Measurements from ENCODE around the gene ASIC5. TPM values are rescaled to one million over a fixed set of nuclear protein-coding genes. Genes with fewer than 3 reads are reported as not detected.

ASIC5 gene
- total RNA-seq, 2 experiments from 2014 or later, result not detected

- H3K27ac ChIP-seq (ENCODE audit: low read depth, low read length, poor library complexity, severe bottlenecking), result no peak overlapping the region
- H3K79me2 ChIP-seq (ENCODE audit: insufficient read depth, low read depth, low read length), result no peaks in the 10 kb centered on the region
- H3K9me2 ChIP-seq (ENCODE audit: insufficient read depth, low read length), result no peaks in the 10 kb centered on the region
- H4K20me1 ChIP-seq (ENCODE audit: insufficient read depth, low read length), result no peaks in the 10 kb centered on the region
- DNase-seq (ENCODE audit: low spot score), result no peak
- no peak overlapping the region for H2AFZ ChIP-seq (ENCODE audit: low read length)
- intact Hi-C loops (cut with micrococcal nuclease; ENCODE audit: unreplicated experiment), result no loop called here
- H3K4me3 ChIP-seq (ENCODE audit: low read depth, low read length, poor library complexity, severe bottlenecking), result no peak overlapping the region
- BruUV-seq (replicated peaks), result no TSS peak
- ChIA-PET CTCF (ENCODE audit: unreplicated experiment) (no interaction called here), POLR2A (no interaction called here)
- no peak for TF ChIP-seq EZH2phosphoT487 (IDR thresholded peaks at IDR 0.05; ENCODE audit: borderline replicate concordance, low read depth, low read length)
- no peak for TF ChIP-seq CTCF (conservative IDR thresholded peaks at IDR 0.05; ENCODE audit: low read length)
- H3K4me1 ChIP-seq (ENCODE audit: insufficient read depth, low read length, poor library complexity, severe bottlenecking), result no peaks in the 10 kb centered on the region
- no peak overlapping the region for H3K4me2 ChIP-seq (ENCODE audit: low read length)
- H3K36me3 ChIP-seq (ENCODE audit: insufficient read depth, low read length), result no peaks in the 10 kb centered on the region
- no peaks in the 10 kb centered on the region for H3K9me3 ChIP-seq (ENCODE audit: low read length)
Observed at GRCh38 chr4:155807021-155807420, 59.1 kb downstream of the ASIC5 start.

GRCh38 chr4:155805016-155805415, 61.1 kb downstream of the ASIC5 start:
- no TSS peak for BruUV-seq (replicated peaks)
- H3K9me2 ChIP-seq (ENCODE audit: insufficient read depth, low read length), result no peaks in the 10 kb centered on the region
- TF ChIP-seq CTCF (conservative IDR thresholded peaks at IDR 0.05; ENCODE audit: low read length) (no peak), EZH2phosphoT487 (IDR thresholded peaks at IDR 0.05; ENCODE audit: borderline replicate concordance, low read depth, low read length) (no peak)
- H3K4me3 ChIP-seq (ENCODE audit: low read depth, low read length, poor library complexity, severe bottlenecking), result no peak overlapping the region
- intact Hi-C loops (cut with micrococcal nuclease; ENCODE audit: unreplicated experiment), result no loop called here
- H3K79me2 ChIP-seq (ENCODE audit: insufficient read depth, low read depth, low read length), result no peaks in the 10 kb centered on the region
- H2AFZ ChIP-seq (ENCODE audit: low read length), result no peak overlapping the region
- H4K20me1 ChIP-seq (ENCODE audit: insufficient read depth, low read length), result no peaks in the 10 kb centered on the region
- H3K4me2 ChIP-seq (ENCODE audit: low read length), result no peak overlapping the region
- ChIA-PET CTCF (ENCODE audit: unreplicated experiment) (no interaction called here), POLR2A (no interaction called here)
- H3K36me3 ChIP-seq (ENCODE audit: insufficient read depth, low read length), result no peaks in the 10 kb centered on the region
- no peaks in the 10 kb centered on the region for H3K9me3 ChIP-seq (ENCODE audit: low read length)
- H3K4me1 ChIP-seq (ENCODE audit: insufficient read depth, low read length, poor library complexity, severe bottlenecking), result no peaks in the 10 kb centered on the region
- H3K27ac ChIP-seq (ENCODE audit: low read depth, low read length, poor library complexity, severe bottlenecking), result no peak overlapping the region
- no peak for DNase-seq (ENCODE audit: low spot score)

GRCh38 chr4:155802190-155802959, 63.7 kb downstream of the ASIC5 start:
- H3K4me1 ChIP-seq (ENCODE audit: insufficient read depth, low read length, poor library complexity, severe bottlenecking), result no peaks in the 10 kb centered on the region
- no peaks in the 10 kb centered on the region for H3K9me3 ChIP-seq (ENCODE audit: low read length)
- no peak overlapping the region for H3K27ac ChIP-seq (ENCODE audit: low read depth, low read length, poor library complexity, severe bottlenecking)
- no peaks in the 10 kb centered on the region for H4K20me1 ChIP-seq (ENCODE audit: insufficient read depth, low read length)
- no peaks in the 10 kb centered on the region for H3K36me3 ChIP-seq (ENCODE audit: insufficient read depth, low read length)
- no peak for DNase-seq (ENCODE audit: low spot score)
- intact Hi-C loops (cut with micrococcal nuclease; ENCODE audit: unreplicated experiment), result no loop called here
- no peak overlapping the region for H3K4me3 ChIP-seq (ENCODE audit: low read depth, low read length, poor library complexity, severe bottlenecking)
- H3K9me2 ChIP-seq (ENCODE audit: insufficient read depth, low read length), result no peaks in the 10 kb centered on the region
- no peak overlapping the region for H3K4me2 ChIP-seq (ENCODE audit: low read length)
- no peak for TF ChIP-seq EZH2phosphoT487 (IDR thresholded peaks at IDR 0.05; ENCODE audit: borderline replicate concordance, low read depth, low read length)
- TF ChIP-seq CTCF (conservative IDR thresholded peaks at IDR 0.05; ENCODE audit: low read length), result no peak
- H3K79me2 ChIP-seq (ENCODE audit: insufficient read depth, low read depth, low read length), result no peaks in the 10 kb centered on the region
- POLR2A ChIA-PET, result interaction anchor here (0.6 kb wide), 1 partner anchor 87 kb away, joined by 3 read pairs; no protein-coding TSS in a partner anchor
- CTCF ChIA-PET (ENCODE audit: unreplicated experiment), result no interaction called here
- H2AFZ ChIP-seq (ENCODE audit: low read length), result no peak overlapping the region
- BruUV-seq (replicated peaks), result no TSS peak

Measured in OCI-LY7 (cell line).